IMR-90 (cell line): ENCODE measurements around the gene KLF16. TPM values are rescaled to one million over a fixed set of nuclear protein-coding genes. Genes with fewer than 3 reads are reported as not detected.

Experiments
- ATAC-seq: fragments of 200-7000 bp; cut with Tn5 transposase; 2 replicates; pipeline ENCODE4 v1.9.1; 2020; ENCODE audit warnings: low read depth, mild to moderate bottlenecking, moderate library complexity
- BruUV-seq: library from RNA; stranded (reverse); fragments of 400-500 nt; replicated peaks from 2 replicates; lab custom pipeline; 2021; lab: Mats Ljungman, UMichigan
- CTCF ChIA-PET: fragments of 300-600 bp; formaldehyde crosslinking; extraction: SDS; loops from one replicate; lab custom pipeline; 2021; ENCODE audit warnings: antibody characterized with exemption; lab: Yijun Ruan, JAX
- POLR2A ChIA-PET: fragments of 300-600 bp; sonication (Branson Sonifier 250); formaldehyde crosslinking; loops from one replicate; lab custom pipeline; 2022; ENCODE audit warnings: antibody characterized with exemption; ENCODE audit not compliant: unreplicated experiment; lab: Charles Lee
- DNase-seq: peaks from one replicate; pipeline ENCODE4 v3.0.0; 2013
- H2AFZ ChIP-seq: replicated peaks from 2 replicates; pipeline ENCODE3; 2013; ENCODE audit warnings: low read length, mild to moderate bottlenecking; ENCODE audit not compliant: poor library complexity
- H2AK5ac ChIP-seq: 2 replicates; pipeline ENCODE4 v1.6.1; 2013; ENCODE audit warnings: low read depth, low read length, inconsistent platforms
- H2AK9ac ChIP-seq: replicated peaks from 2 replicates; pipeline ENCODE3; 2013; ENCODE audit warnings: mild to moderate bottlenecking, low read depth, low read length, moderate library complexity; ENCODE audit not compliant: poor library complexity
- H2BK120ac ChIP-seq: 2 replicates; pipeline ENCODE4 v1.6.1; 2013; ENCODE audit warnings: low read depth, low read length, inconsistent platforms
- H2BK15ac ChIP-seq: 3 replicates; pipeline ENCODE4 v1.6.1; 2013; ENCODE audit warnings: low read depth, low read length, inconsistent platforms
- H2BK20ac ChIP-seq: 2 replicates; pipeline ENCODE4 v1.6.1; 2013; ENCODE audit warnings: low read depth, mild to moderate bottlenecking, inconsistent platforms, low read length, moderate library complexity
- H2BK5ac ChIP-seq: 2 replicates; pipeline ENCODE4 v1.6.1; 2013; ENCODE audit warnings: mild to moderate bottlenecking, low read depth, low read length, inconsistent platforms; ENCODE audit not compliant: poor library complexity, severe bottlenecking
- H3K14ac ChIP-seq: replicated peaks from 2 replicates; pipeline ENCODE4 v1.6.1; 2013; ENCODE audit warnings: low read depth, low read length, inconsistent platforms
- H3K18ac ChIP-seq: 2 replicates; pipeline ENCODE4 v1.6.1; 2013; ENCODE audit warnings: low read depth, low read length, control low read depth
- H3K23ac ChIP-seq: 2 replicates; pipeline ENCODE4 v1.6.1; 2013; ENCODE audit warnings: low read depth, low read length, inconsistent platforms
- H3K27ac ChIP-seq: 2 replicates; pipeline ENCODE4 v1.5.1; 2013; ENCODE audit warnings: mild to moderate bottlenecking, control low read depth, low read length; ENCODE audit not compliant: insufficient read depth
- H3K27me3 ChIP-seq: 2 replicates; pipeline ENCODE4 v1.6.1; 2013; ENCODE audit warnings: low read length; ENCODE audit not compliant: control insufficient read depth, insufficient read depth
- H3K36me3 ChIP-seq: 2 replicates; pipeline ENCODE4 v1.6.1; 2013; ENCODE audit warnings: low read length, mixed read lengths; ENCODE audit not compliant: control insufficient read depth, insufficient read depth
- H3K4ac ChIP-seq: 2 replicates; pipeline ENCODE4 v1.6.1; 2013; ENCODE audit warnings: low read depth, low read length, inconsistent platforms
- H3K4me1 ChIP-seq: 2 replicates; pipeline ENCODE4 v1.6.1; 2013; ENCODE audit warnings: low read length, mixed read lengths; ENCODE audit not compliant: control insufficient read depth, insufficient read depth
- H3K4me2 ChIP-seq: 2 replicates; pipeline ENCODE4 v1.6.1; 2013; ENCODE audit warnings: low read depth, mild to moderate bottlenecking, control low read depth, low read length, moderate library complexity
- H3K4me3 ChIP-seq: 2 replicates; pipeline ENCODE4 v1.5.1; 2013; ENCODE audit warnings: low read depth, mild to moderate bottlenecking, control low read depth, low read length, moderate library complexity; ENCODE audit not compliant: insufficient read depth
- H3K56ac ChIP-seq: 2 replicates; pipeline ENCODE4 v1.6.1; 2013; ENCODE audit warnings: low read length, inconsistent platforms; ENCODE audit not compliant: insufficient read depth; ENCODE audit errors: extremely low read depth
- H3K79me1 ChIP-seq, 2 experiments: 2 replicates each; pipeline ENCODE4 v1.6.1; 2013; ENCODE audit warnings: low read length in 2 of 2, inconsistent platforms in 1 of 2, low read depth in 1 of 2
- H3K9ac ChIP-seq: 2 replicates; pipeline ENCODE4 v1.6.1; 2013; ENCODE audit warnings: low read depth, low read length, control low read depth
- H3K9me1 ChIP-seq: 2 replicates; pipeline ENCODE4 v1.6.1; 2013; ENCODE audit warnings: low read length, inconsistent platforms; ENCODE audit not compliant: insufficient read depth
- H3K9me3 ChIP-seq: 2 replicates; pipeline ENCODE4 v1.6.1; 2013; ENCODE audit warnings: low read length; ENCODE audit not compliant: control insufficient read depth, insufficient read depth
- H4K20me1 ChIP-seq: 2 replicates; pipeline ENCODE4 v1.6.1; 2013; ENCODE audit warnings: low read length, inconsistent platforms; ENCODE audit not compliant: insufficient read depth
- H4K5ac ChIP-seq: 2 replicates; pipeline ENCODE4 v1.6.1; 2013; ENCODE audit warnings: mild to moderate bottlenecking, low read depth, low read length, control low read depth
- H4K8ac ChIP-seq, 2 experiments: 2 replicates each; pipeline ENCODE4 v1.6.1; 2013; ENCODE audit warnings: low read depth in 2 of 2, low read length in 2 of 2, control low read depth in 1 of 2, inconsistent platforms in 1 of 2
- H4K91ac ChIP-seq: 2 replicates; pipeline ENCODE4 v1.6.1; 2013; ENCODE audit warnings: low read depth, low read length, inconsistent platforms; ENCODE audit not compliant: insufficient read depth
- BHLHE40 ChIP-seq: fragments of 150-350 bp; IDR thresholded peaks from 2 replicates; pipeline ENCODE4 v1.6.1; 2016; ENCODE audit warnings: mild to moderate bottlenecking, low read depth, low read length
- CHD1 ChIP-seq: IDR thresholded peaks from 2 replicates; pipeline ENCODE4 v1.6.1; 2012; ENCODE audit warnings: low read depth, low read length, improper control_type of control experiment
- MXI1 ChIP-seq: IDR thresholded peaks from 2 replicates; pipeline ENCODE4 v1.6.1; 2012; ENCODE audit warnings: low read depth, mild to moderate bottlenecking, low read length, moderate library complexity, borderline replicate concordance
- NFE2L2 ChIP-seq: fragments of 150-350 bp; IDR thresholded peaks from 2 replicates; pipeline ENCODE4 v1.6.1; 2016; ENCODE audit warnings: low read depth, mild to moderate bottlenecking, low read length
- POLR2A ChIP-seq: IDR thresholded peaks from 2 replicates; pipeline ENCODE4 v1.6.1; 2012; ENCODE audit warnings: mild to moderate bottlenecking, low read depth, low read length
- RFX5 ChIP-seq: IDR thresholded peaks from 2 replicates; pipeline ENCODE4 v1.8.0; 2012; ENCODE audit warnings: low read depth, mild to moderate bottlenecking, low read length, moderate library complexity
- SMC3 ChIP-seq: fragments of 150-350 bp; IDR thresholded peaks from 2 replicates; pipeline ENCODE4 v1.6.1; 2016; ENCODE audit warnings: low read depth, mild to moderate bottlenecking, antibody characterized with exemption, low read length, moderate library complexity
- WGBS, 2 experiments: methylation state at CpG; one replicate each; pipeline versions ENCODE4 v1.1.5 to v1.1.7; 2013; ENCODE audit warnings: missing lambda C conversion rate in 2 of 2; ENCODE audit not compliant: insufficient read length in 1 of 2; ENCODE audit errors: extremely low coverage in 2 of 2; 5-methylcytosine and 5-hydroxymethylcytosine counted together
- dilution Hi-C: fragments of 300-500 bp; cut with HindIII; formaldehyde crosslinking; loops from one replicate; pipeline ENCODE4 v1.14.3; 2018; ENCODE audit warnings: low sequenced_read_pairs; ENCODE audit not compliant: unreplicated experiment
- in situ Hi-C: fragments of 300-500 bp; cut with MboI; formaldehyde crosslinking; loops from 3 replicates; pipeline ENCODE4 v1.14.3; 2019; ENCODE audit warnings: low sequenced_read_pairs, inconsistent platforms, mixed read lengths
- intact Hi-C: fragments of 100-400 bp; cut with micrococcal nuclease; formaldehyde crosslinking; loops from 2 replicates; pipeline ENCODE4 v1.10.0; 2022
- polyA plus RNA-seq, 3 experiments: library from polyadenylated mRNA; depleted of rRNA; stranded (reverse); fragments of >200 nt; gene quantifications; 2 replicates each; pipeline ENCODE4 v1.2.3, GENCODE V29; 2012; ENCODE audit warnings: low replicate concordance in 1 of 3
- total RNA-seq: library from RNA; depleted of rRNA; stranded (reverse); fragments of >200 nt; gene quantifications from 2 replicates; pipeline ENCODE4 v1.2.3, GENCODE V29; 2012
- TF ChIP-seq, protein P1 (sequence below): fragments of 150-350 bp; IDR thresholded peaks from 2 replicates; pipeline ENCODE4 v1.6.1; 2016; ENCODE audit warnings: low read depth, mild to moderate bottlenecking, low read length, moderate library complexity, borderline replicate concordance
- TF ChIP-seq, protein P2 (sequence below): conservative IDR thresholded peaks from 2 replicates; pipeline ENCODE4 v1.5.1; 2012; ENCODE audit warnings: mild to moderate bottlenecking, low read depth, low read length, improper control_type of control experiment
- TF ChIP-seq, protein P3 (sequence below): fragments of 150-350 bp; IDR thresholded peaks from 2 replicates; pipeline ENCODE4 v1.6.1; 2017; ENCODE audit warnings: mild to moderate bottlenecking, antibody characterized with exemption, low read length, low read depth

KLF16 gene
- total and polyA plus RNA-seq, 2 of the 4 experiments (the other 2 are of a cell fraction), result 0.90 to 13.1 TPM

DNA sequence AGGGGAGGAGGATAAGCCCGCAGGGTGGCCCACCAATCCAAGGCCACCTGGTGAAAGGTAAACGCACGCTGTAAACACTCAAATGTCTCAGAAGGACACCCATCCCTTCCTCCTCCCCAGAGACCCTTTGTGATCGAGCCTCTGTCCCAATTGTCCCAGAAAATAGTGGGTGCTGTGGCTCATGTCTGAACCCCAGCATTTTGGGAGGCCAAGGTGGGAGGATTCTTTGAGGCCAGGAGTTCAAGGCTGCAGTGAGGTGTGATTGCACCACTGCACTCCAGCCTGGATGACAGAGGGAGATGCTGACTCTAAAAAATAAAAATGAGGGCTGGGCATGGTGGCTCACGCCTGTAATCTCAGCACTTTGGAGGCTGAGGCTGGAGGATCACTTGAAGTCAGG lies 25.0 kb upstream of the KLF16 start:
- ATAC-seq (no peak), DNase-seq (no peak)
- no peak overlapping the region for H3K4me2 ChIP-seq
- no peak overlapping the region for H2BK5ac ChIP-seq
- no peak overlapping the region for H3K4ac ChIP-seq
- H2BK120ac ChIP-seq, result no peak overlapping the region
- H3K56ac ChIP-seq, result no peak overlapping the region
- dilution Hi-C loops, result no loop called here
- H3K27ac ChIP-seq, result no peak overlapping the region
- H3K4me3 ChIP-seq, result no peak overlapping the region
- TF ChIP-seq MXI1, result no peak
- TF ChIP-seq, protein P1, sequence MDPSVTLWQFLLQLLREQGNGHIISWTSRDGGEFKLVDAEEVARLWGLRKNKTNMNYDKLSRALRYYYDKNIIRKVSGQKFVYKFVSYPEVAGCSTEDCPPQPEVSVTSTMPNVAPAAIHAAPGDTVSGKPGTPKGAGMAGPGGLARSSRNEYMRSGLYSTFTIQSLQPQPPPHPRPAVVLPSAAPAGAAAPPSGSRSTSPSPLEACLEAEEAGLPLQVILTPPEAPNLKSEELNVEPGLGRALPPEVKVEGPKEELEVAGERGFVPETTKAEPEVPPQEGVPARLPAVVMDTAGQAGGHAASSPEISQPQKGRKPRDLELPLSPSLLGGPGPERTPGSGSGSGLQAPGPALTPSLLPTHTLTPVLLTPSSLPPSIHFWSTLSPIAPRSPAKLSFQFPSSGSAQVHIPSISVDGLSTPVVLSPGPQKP, result no peak
- TF ChIP-seq, protein P2, sequence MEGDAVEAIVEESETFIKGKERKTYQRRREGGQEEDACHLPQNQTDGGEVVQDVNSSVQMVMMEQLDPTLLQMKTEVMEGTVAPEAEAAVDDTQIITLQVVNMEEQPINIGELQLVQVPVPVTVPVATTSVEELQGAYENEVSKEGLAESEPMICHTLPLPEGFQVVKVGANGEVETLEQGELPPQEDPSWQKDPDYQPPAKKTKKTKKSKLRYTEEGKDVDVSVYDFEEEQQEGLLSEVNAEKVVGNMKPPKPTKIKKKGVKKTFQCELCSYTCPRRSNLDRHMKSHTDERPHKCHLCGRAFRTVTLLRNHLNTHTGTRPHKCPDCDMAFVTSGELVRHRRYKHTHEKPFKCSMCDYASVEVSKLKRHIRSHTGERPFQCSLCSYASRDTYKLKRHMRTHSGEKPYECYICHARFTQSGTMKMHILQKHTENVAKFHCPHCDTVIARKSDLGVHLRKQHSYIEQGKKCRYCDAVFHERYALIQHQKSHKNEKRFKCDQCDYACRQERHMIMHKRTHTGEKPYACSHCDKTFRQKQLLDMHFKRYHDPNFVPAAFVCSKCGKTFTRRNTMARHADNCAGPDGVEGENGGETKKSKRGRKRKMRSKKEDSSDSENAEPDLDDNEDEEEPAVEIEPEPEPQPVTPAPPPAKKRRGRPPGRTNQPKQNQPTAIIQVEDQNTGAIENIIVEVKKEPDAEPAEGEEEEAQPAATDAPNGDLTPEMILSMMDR, result no peak
- TF ChIP-seq BHLHE40, result no peak
- TF ChIP-seq, protein P3, sequence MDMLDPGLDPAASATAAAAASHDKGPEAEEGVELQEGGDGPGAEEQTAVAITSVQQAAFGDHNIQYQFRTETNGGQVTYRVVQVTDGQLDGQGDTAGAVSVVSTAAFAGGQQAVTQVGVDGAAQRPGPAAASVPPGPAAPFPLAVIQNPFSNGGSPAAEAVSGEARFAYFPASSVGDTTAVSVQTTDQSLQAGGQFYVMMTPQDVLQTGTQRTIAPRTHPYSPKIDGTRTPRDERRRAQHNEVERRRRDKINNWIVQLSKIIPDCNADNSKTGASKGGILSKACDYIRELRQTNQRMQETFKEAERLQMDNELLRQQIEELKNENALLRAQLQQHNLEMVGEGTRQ, result no peak
- TF ChIP-seq POLR2A, result no peak
- TF ChIP-seq SMC3, result no peak
- TF ChIP-seq NFE2L2, result no peak
- TF ChIP-seq CHD1, result no peak
- no peak for TF ChIP-seq RFX5
- in situ Hi-C loops, result no loop called here
- POLR2A ChIA-PET, result no interaction called here
- H2BK20ac ChIP-seq, result no peak overlapping the region
- H3K23ac ChIP-seq, result no peak overlapping the region
- H2AK5ac ChIP-seq, result no peak overlapping the region
- H2BK15ac ChIP-seq, result no peak overlapping the region
- H4K20me1 ChIP-seq, result peaks cover 17% of the 10 kb centered on the region
- no peak overlapping the region for H3K9ac ChIP-seq
- CTCF ChIA-PET, result no interaction called here
- no peak overlapping the region for H4K5ac ChIP-seq
- no peaks in the 10 kb centered on the region for H3K9me3 ChIP-seq
- WGBS, 2 experiments, result 100% methylated on average over 1 of the region's 5 CpGs; no CpG with 5 or more reads in 1 of the 2 experiments
- H2AFZ ChIP-seq, result no peak overlapping the region
- no peak overlapping the region for H4K8ac ChIP-seq
- peaks cover 0 to 17% of the 10 kb centered on the region in 2 experiments; a peak in 2 of 4 replicates for H3K79me1 ChIP-seq
- H2AK9ac ChIP-seq, result peak overlapping the region; percentile 28
- BruUV-seq, result no TSS peak
- H3K14ac ChIP-seq, result no peak overlapping the region
- no peak overlapping the region for H4K91ac ChIP-seq
- no peak overlapping the region for H3K18ac ChIP-seq
- peaks cover 9% of the 10 kb centered on the region for H3K9me1 ChIP-seq
- no peaks in the 10 kb centered on the region for H3K36me3 ChIP-seq
- H3K27me3 ChIP-seq, result no peaks in the 10 kb centered on the region
- intact Hi-C loops, result no loop called here
- peaks cover 11% of the 10 kb centered on the region for H3K4me1 ChIP-seq
